ENCODE measurements around the gene RAET1G.
"Not testable (repeated sequence)": the region's sequence is repeated elsewhere in the genome, so short reads cannot be mapped to it uniquely, and the experiment has no call there.

RAET1G gene

DNA sequence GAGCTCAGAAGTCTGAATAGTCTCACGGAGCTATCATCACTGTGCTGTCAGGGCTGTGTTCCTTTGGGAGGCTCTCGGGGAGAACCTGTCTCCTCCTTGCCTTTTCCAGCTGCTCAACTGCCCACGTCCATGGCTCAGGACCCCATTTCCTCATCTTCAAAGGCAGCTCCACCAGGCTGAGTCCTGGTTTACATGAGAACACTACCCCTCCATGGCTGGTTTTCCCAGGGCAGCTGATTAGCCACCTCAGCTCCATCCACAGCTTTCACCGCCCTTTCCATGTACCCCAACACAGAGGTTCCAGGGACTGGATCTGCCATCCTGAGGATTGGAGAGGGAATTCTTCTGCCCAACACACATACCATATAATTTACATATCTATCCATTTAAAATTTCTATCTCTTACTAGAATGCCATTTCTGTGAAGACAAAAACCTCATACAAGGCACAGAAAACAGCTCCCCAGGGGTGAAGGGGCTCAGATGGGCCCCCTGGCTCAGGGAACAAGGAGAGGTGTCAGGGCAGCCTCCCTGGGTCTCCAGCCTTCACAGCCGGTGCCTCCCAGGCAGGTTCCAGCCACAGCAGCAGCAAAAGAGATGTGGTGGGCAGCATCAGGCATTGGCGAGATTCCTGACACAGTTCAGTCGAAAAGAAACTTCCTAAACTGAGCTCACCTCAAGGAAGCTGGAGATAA, 22.8 kb downstream of the RAET1G start:
- Histone ChIP-seq H3K9ac (ENCODE audit: low read length) (no peak overlapping the region), H3K9me3 (ENCODE audit: control insufficient read depth, insufficient read depth, low read depth, low read length) (no peaks in the 10 kb centered on the region), H3K36me3 (ENCODE audit: control insufficient read depth, insufficient read depth, low read length) (no peaks in the 10 kb centered on the region), H3K27ac (ENCODE audit: low read depth, low read length) (no peak overlapping the region), H3K4me1 (ENCODE audit: control insufficient read depth, insufficient read depth, low read length) (peaks cover 7% of the 10 kb centered on the region; the same call in 1 of the 2 replicates), H3K27me3 (ENCODE audit: control insufficient read depth, insufficient read depth, low read length) (peaks cover 13% of the 10 kb centered on the region), H3K4me3 (ENCODE audit: low read depth, low read length) (no peak overlapping the region)

DNA sequence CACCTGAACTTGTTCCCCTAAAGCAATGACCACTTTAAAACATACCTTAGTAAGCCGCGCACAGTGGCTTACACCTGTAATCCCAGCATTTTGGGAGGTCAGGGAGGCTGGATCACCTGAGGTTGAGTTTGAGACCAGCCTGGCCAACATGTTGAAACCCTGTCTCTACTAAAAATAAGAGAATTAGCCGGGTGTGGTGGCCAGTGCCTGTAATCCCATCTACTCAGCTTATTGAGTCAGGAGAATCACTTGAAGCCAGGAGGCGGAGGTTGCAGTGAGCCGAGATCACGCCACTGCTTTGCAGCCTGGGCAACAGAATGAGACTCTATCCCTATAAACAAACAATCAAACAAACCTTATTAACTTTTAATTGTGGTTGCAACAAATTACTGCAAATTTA, 23.4 kb downstream of the RAET1G start:
- Histone ChIP-seq H3K9me3 (ENCODE audit: control insufficient read depth, insufficient read depth, low read depth, low read length) (no peaks in the 10 kb centered on the region), H3K9ac (ENCODE audit: low read length) (no peak overlapping the region), H3K27me3 (ENCODE audit: control insufficient read depth, insufficient read depth, low read length) (peaks cover 13% of the 10 kb centered on the region), H3K4me1 (ENCODE audit: control insufficient read depth, insufficient read depth, low read length) (peaks cover 10% of the 10 kb centered on the region; the same call in 1 of the 2 replicates), H3K36me3 (ENCODE audit: control insufficient read depth, insufficient read depth, low read length) (no peaks in the 10 kb centered on the region), H3K4me3 (ENCODE audit: low read depth, low read length) (no peak overlapping the region), H3K27ac (ENCODE audit: low read depth, low read length) (no peak overlapping the region)

DNA sequence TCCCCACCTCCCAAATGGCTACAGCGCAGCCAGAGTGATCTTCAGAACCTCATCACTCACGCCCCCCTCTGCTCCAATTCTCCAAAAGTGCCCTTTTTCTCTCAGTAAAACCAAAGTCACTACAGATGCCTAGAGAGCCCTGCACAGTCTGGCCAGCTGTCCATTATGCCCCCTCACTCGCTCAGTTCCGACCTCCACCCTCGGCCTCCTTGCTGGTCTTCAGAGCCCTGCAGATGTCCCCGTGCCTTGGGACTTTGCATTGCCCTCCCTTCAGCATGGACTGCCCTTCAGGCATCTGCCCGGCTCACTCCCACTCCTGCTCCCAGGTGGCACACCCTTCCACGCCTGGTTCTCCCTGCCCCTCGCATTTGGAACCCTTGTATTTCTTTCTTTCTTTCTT, 24.0 kb downstream of the RAET1G start:
- Histone ChIP-seq H3K27ac (ENCODE audit: low read depth, low read length) (no peak overlapping the region), H3K9ac (ENCODE audit: low read length) (no peak overlapping the region), H3K4me3 (ENCODE audit: low read depth, low read length) (no peak overlapping the region), H3K27me3 (ENCODE audit: control insufficient read depth, insufficient read depth, low read length) (peaks cover 13% of the 10 kb centered on the region), H3K9me3 (ENCODE audit: control insufficient read depth, insufficient read depth, low read depth, low read length) (no peaks in the 10 kb centered on the region), H3K4me1 (ENCODE audit: control insufficient read depth, insufficient read depth, low read length) (peaks cover 10% of the 10 kb centered on the region; the same call in 1 of the 2 replicates), H3K36me3 (ENCODE audit: control insufficient read depth, insufficient read depth, low read length) (no peaks in the 10 kb centered on the region)

DNA sequence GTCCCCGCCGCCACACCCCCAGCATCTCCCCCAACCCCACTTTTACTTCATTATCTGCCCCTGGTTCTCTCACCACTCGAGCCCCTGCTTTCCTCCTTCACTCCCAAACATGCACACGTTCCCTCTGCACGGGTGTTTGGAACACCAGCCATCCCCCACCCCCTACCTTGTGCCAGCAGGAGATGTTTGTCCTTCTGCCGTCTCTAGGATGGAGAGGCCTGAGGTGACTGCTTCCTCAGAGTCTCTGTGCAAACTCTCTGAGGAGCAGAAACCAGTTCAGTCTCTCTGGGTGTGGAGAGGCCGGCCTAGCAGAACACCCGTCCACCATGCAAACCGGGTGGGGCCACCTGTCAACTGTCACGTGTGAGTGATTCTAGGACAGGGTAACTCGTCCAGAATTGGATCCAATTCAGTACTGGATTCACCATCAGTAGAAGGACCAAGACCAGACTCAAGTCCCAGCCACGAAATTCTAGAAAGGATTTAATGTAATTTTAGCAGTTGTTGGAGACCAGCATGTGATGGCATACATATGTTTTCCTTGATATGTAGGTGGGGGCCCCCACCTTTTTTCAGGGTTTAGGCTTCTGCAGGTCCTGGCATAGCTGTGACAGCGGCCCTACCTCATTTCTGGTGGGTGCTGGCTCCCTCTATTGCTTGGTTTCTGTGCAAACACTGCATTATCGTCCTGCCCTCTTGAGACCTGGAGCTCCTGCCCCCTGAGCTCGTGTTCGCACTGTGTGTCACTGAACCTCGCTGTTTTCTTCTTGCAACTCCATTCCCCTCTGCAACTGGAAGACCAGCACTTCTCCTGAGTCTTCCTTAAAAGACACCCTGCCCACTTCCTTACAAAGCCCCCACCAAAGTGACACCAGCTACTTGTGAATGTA, 24.8 kb downstream of the RAET1G start, which contains the start of gene RAET1E:
Gene RAET1E (minus strand): TSS at position 259 of the 890 bp plus-strand sequence. CDS start 7,212 bp downstream, outside the sequence.
- Histone ChIP-seq H3K9me3 (ENCODE audit: control insufficient read depth, insufficient read depth, low read depth, low read length) (no peaks in the 10 kb centered on the region), H3K9ac (ENCODE audit: low read length) (no peak within 1 kb of the TSS), H3K27me3 (ENCODE audit: control insufficient read depth, insufficient read depth, low read length) (peaks cover 13% of the 10 kb centered on the region), H3K4me3 (ENCODE audit: low read depth, low read length) (no peak within 1 kb of the TSS), H3K4me1 (ENCODE audit: control insufficient read depth, insufficient read depth, low read length) (peaks cover 10% of the 10 kb centered on the region; the same call in 1 of the 2 replicates), H3K36me3 (ENCODE audit: control insufficient read depth, insufficient read depth, low read length) (no peaks in the 10 kb centered on the region), H3K27ac (ENCODE audit: low read depth, low read length) (no peak within 1 kb of the TSS)

- Histone ChIP-seq H3K36me3 (ENCODE audit: control insufficient read depth, insufficient read depth, low read length) (no peaks in the 10 kb centered on the region), H3K27me3 (ENCODE audit: control insufficient read depth, insufficient read depth, low read length) (peaks cover 13% of the 10 kb centered on the region), H3K4me1 (ENCODE audit: control insufficient read depth, insufficient read depth, low read length) (peaks cover 10% of the 10 kb centered on the region; the same call in 1 of the 2 replicates), H3K4me3 (ENCODE audit: low read depth, low read length) (no peak overlapping the region), H3K9me3 (ENCODE audit: control insufficient read depth, insufficient read depth, low read depth, low read length) (no peaks in the 10 kb centered on the region), H3K9ac (ENCODE audit: low read length) (no peak overlapping the region), H3K27ac (ENCODE audit: low read depth, low read length) (no peak overlapping the region)
Observed at GRCh38 chr6:149897015-149897697, 25.8 kb downstream of the RAET1G start.

- Histone ChIP-seq H3K9ac (ENCODE audit: low read length) (no peak overlapping the region), H3K27me3 (ENCODE audit: control insufficient read depth, insufficient read depth, low read length) (peaks cover 13% of the 10 kb centered on the region), H3K4me3 (ENCODE audit: low read depth, low read length) (no peak overlapping the region), H3K27ac (ENCODE audit: low read depth, low read length) (no peak overlapping the region), H3K9me3 (ENCODE audit: control insufficient read depth, insufficient read depth, low read depth, low read length) (no peaks in the 10 kb centered on the region), H3K4me1 (ENCODE audit: control insufficient read depth, insufficient read depth, low read length) (peaks cover 10% of the 10 kb centered on the region; the same call in 1 of the 2 replicates), H3K36me3 (ENCODE audit: control insufficient read depth, insufficient read depth, low read length) (no peaks in the 10 kb centered on the region)
Observed at GRCh38 chr6:149896491-149896890, 26.4 kb downstream of the RAET1G start.

- no peak overlapping the region for H3K27ac ChIP-seq (ENCODE audit: low read depth, low read length)
- peaks cover 10% of the 10 kb centered on the region; the same call in 1 of the 2 replicates for H3K4me1 ChIP-seq (ENCODE audit: control insufficient read depth, insufficient read depth, low read length)
- no peak overlapping the region for H3K9ac ChIP-seq (ENCODE audit: low read length)
- no peaks in the 10 kb centered on the region for H3K36me3 ChIP-seq (ENCODE audit: control insufficient read depth, insufficient read depth, low read length)
- peaks cover 13% of the 10 kb centered on the region for H3K27me3 ChIP-seq (ENCODE audit: control insufficient read depth, insufficient read depth, low read length)
- H3K4me3 ChIP-seq (ENCODE audit: low read depth, low read length): no peak overlapping the region
- no peaks in the 10 kb centered on the region for H3K9me3 ChIP-seq (ENCODE audit: control insufficient read depth, insufficient read depth, low read depth, low read length)
Observed at GRCh38 chr6:149895833-149896271, 27.1 kb downstream of the RAET1G start.

- no peak overlapping the region for H3K27ac ChIP-seq (ENCODE audit: low read depth, low read length)
- H3K9me3 ChIP-seq (ENCODE audit: control insufficient read depth, insufficient read depth, low read depth, low read length): no peaks in the 10 kb centered on the region
- no peak overlapping the region for H3K4me3 ChIP-seq (ENCODE audit: low read depth, low read length)
- no peaks in the 10 kb centered on the region for H3K36me3 ChIP-seq (ENCODE audit: control insufficient read depth, insufficient read depth, low read length)
- H3K4me1 ChIP-seq (ENCODE audit: control insufficient read depth, insufficient read depth, low read length): peaks cover 10% of the 10 kb centered on the region; the same call in 1 of the 2 replicates
- no peak overlapping the region for H3K9ac ChIP-seq (ENCODE audit: low read length)
- peaks cover 19% of the 10 kb centered on the region for H3K27me3 ChIP-seq (ENCODE audit: control insufficient read depth, insufficient read depth, low read length)
Observed at GRCh38 chr6:149895048-149895590, 27.8 kb downstream of the RAET1G start.

- H3K27me3 ChIP-seq (ENCODE audit: control insufficient read depth, insufficient read depth, low read length); H3K4me3 ChIP-seq (ENCODE audit: low read depth, low read length); H3K36me3 ChIP-seq (ENCODE audit: control insufficient read depth, insufficient read depth, low read length); H3K27ac ChIP-seq (ENCODE audit: low read depth, low read length); H3K9me3 ChIP-seq (ENCODE audit: control insufficient read depth, insufficient read depth, low read depth, low read length); H3K9ac ChIP-seq (ENCODE audit: low read length): not testable (repeated sequence)
- H3K4me1 ChIP-seq (ENCODE audit: control insufficient read depth, insufficient read depth, low read length): peaks cover 10% of the 10 kb centered on the region; the same call in 1 of the 2 replicates
Observed at GRCh38 chr6:149891864-149892263, 31.1 kb downstream of the RAET1G start.

GRCh38 chr6:149891259-149891658, 31.7 kb downstream of the RAET1G start:
- Histone ChIP-seq H3K27ac (ENCODE audit: low read depth, low read length) (no peak overlapping the region), H3K4me3 (ENCODE audit: low read depth, low read length) (no peak overlapping the region), H3K9me3 (ENCODE audit: control insufficient read depth, insufficient read depth, low read depth, low read length) (no peaks in the 10 kb centered on the region), H3K36me3 (ENCODE audit: control insufficient read depth, insufficient read depth, low read length) (no peaks in the 10 kb centered on the region), H3K9ac (ENCODE audit: low read length) (no peak overlapping the region), H3K4me1 (ENCODE audit: control insufficient read depth, insufficient read depth, low read length) (peaks cover 10% of the 10 kb centered on the region; the same call in 1 of the 2 replicates), H3K27me3 (ENCODE audit: control insufficient read depth, insufficient read depth, low read length) (peaks cover 7% of the 10 kb centered on the region; the same call in 1 of the 2 replicates)

All from HUES6 (cell line).